ENCODE data around the gene ACOX2. TPM values are rescaled to one million over a fixed set of nuclear protein-coding genes. Genes with fewer than 3 reads are reported as not detected.
A peak's percentile ranks its signal among the peaks of the same experiment; 100 is the strongest.

Gene ACOX2
- total and polyA plus RNA-seq, 2 donors (not counting 3 experiments of a cell fraction or from before 2014, with no cell fraction given), result 1.5 to 10.5 TPM

GRCh38 chr3:58564456-58565160 is 27.6 kb upstream of the ACOX2 start:
- TF ChIP-seq EZH2 (IDR thresholded peaks at IDR 0.05; ENCODE audit: borderline replicate concordance, low read depth, low read length, severe bottlenecking), result no peak
- TF ChIP-seq POLR2A (IDR thresholded peaks at IDR 0.05; ENCODE audit: low read depth, low read length), result no peak
- peak; percentile 49 for TF ChIP-seq JUN (IDR thresholded peaks at IDR 0.05; ENCODE audit: borderline replicate concordance, insufficient read depth, insufficient read length, low read depth)
- TF ChIP-seq POLR2AphosphoS5 (IDR thresholded peaks at IDR 0.05; ENCODE audit: insufficient read depth, low read depth, low read length), result peak; percentile 53
- peak; percentile 45 for TF ChIP-seq MYC (IDR thresholded peaks at IDR 0.05; ENCODE audit: low read depth, low read length)
- peak; percentile 74 for TF ChIP-seq FOS (IDR thresholded peaks at IDR 0.05; ENCODE audit: borderline replicate concordance, insufficient read depth, low read length)
- CTCF ChIA-PET, result interaction anchor here (1.0 to 10.4 kb wide), 4 partner anchors 10 to 65 kb away, joined by 4 to 442 read pairs (median 5); partner anchors contain the start of gene FAM107A
- H3K4me1 ChIP-seq (ENCODE audit: control insufficient read depth, extremely low read depth, insufficient read depth, low read length), result peaks cover 35% of the 10 kb centered on the region
- dilution Hi-C loops (cut with MboI; ENCODE audit: extremely low pct_ligation_motif_present, low sequenced_read_pairs) (no loop called here), intact Hi-C loops (cut with micrococcal nuclease) (loop anchor here (5.0 to 10.0 kb wide), 3 partner anchors 260 to 648 kb away; no protein-coding TSS in a partner anchor)
- TSS peak; percentile 40 for BruUV-seq (replicated peaks)
- H3K36me3 ChIP-seq (ENCODE audit: control insufficient read depth in 2 of 2, extremely low read depth in 1 of 2, insufficient read depth in 2 of 2, low read length in 2 of 2), result no peaks in the 10 kb centered on the region
- H3K9ac ChIP-seq (replicated peaks; ENCODE audit: extremely low read depth, insufficient read depth, low read length), result peak overlapping the region; percentile 44
- FAIRE-seq (peak; percentile 97), DNase-seq (ENCODE audit: low read depth, low spot score) (peak; percentile 69)
- no peaks in the 10 kb centered on the region for H3K79me2 ChIP-seq (ENCODE audit: control insufficient read depth, insufficient read depth, low read length)
- H3K27ac ChIP-seq (ENCODE audit: insufficient read depth, low read depth, low read length), result peak overlapping the region; percentile 90
- H3K27me3 ChIP-seq (ENCODE audit: control insufficient read depth in 2 of 2, insufficient read depth in 2 of 2, low read length in 2 of 2), result no peaks in the 10 kb centered on the region
- peak overlapping the region; percentile 13 for H3K4me2 ChIP-seq (ENCODE audit: insufficient read depth, low read length)
- no peaks in the 10 kb centered on the region for H3K9me1 ChIP-seq (replicated peaks; ENCODE audit: control insufficient read depth, extremely low read depth, insufficient read depth, low read length)
- H4K20me1 ChIP-seq (replicated peaks; ENCODE audit: control insufficient read depth, extremely low read depth, insufficient read depth, low read length), result no peaks in the 10 kb centered on the region
- H3K9me3 ChIP-seq (replicated peaks; ENCODE audit: control insufficient read depth, insufficient read depth, low read length), result no peaks in the 10 kb centered on the region
- H3K4me3 ChIP-seq (replicated peaks in 1 of 3; ENCODE audit: insufficient read depth in 1 of 3, low read depth in 1 of 3, low read length in 3 of 3), result no peak overlapping the region
- H2AFZ ChIP-seq (ENCODE audit: low read depth, low read length), result no peak overlapping the region
- POLR2A ChIA-PET, result no interaction called here

- no peaks in the 10 kb centered on the region for H4K20me1 ChIP-seq (replicated peaks; ENCODE audit: control insufficient read depth, extremely low read depth, insufficient read depth, low read length)
- intact Hi-C loops (cut with micrococcal nuclease) (loop anchor here (5.0 to 10.0 kb wide), 3 partner anchors 261 to 648 kb away; no protein-coding TSS in a partner anchor), dilution Hi-C loops (cut with MboI; ENCODE audit: extremely low pct_ligation_motif_present, low sequenced_read_pairs) (no loop called here)
- H3K27me3 ChIP-seq (ENCODE audit: control insufficient read depth in 2 of 2, insufficient read depth in 2 of 2, low read length in 2 of 2), result no peaks in the 10 kb centered on the region
- H3K9ac ChIP-seq (replicated peaks; ENCODE audit: extremely low read depth, insufficient read depth, low read length), result peak overlapping the region; percentile 44
- peak overlapping the region; percentile 90 for H3K27ac ChIP-seq (ENCODE audit: insufficient read depth, low read depth, low read length)
- H2AFZ ChIP-seq (ENCODE audit: low read depth, low read length), result no peak overlapping the region
- CTCF ChIA-PET, result interaction anchor here (1.0 to 10.4 kb wide), 3 partner anchors 12 to 65 kb away, joined by 4 to 442 read pairs (median 6); partner anchors contain the start of gene FAM107A
- H3K9me1 ChIP-seq (replicated peaks; ENCODE audit: control insufficient read depth, extremely low read depth, insufficient read depth, low read length), result no peaks in the 10 kb centered on the region
- POLR2A ChIA-PET, result no interaction called here
- H3K36me3 ChIP-seq (ENCODE audit: control insufficient read depth in 2 of 2, extremely low read depth in 1 of 2, insufficient read depth in 2 of 2, low read length in 2 of 2), result no peaks in the 10 kb centered on the region
- no peaks in the 10 kb centered on the region for H3K79me2 ChIP-seq (ENCODE audit: control insufficient read depth, insufficient read depth, low read length)
- peak overlapping the region; percentile 14 for H3K4me2 ChIP-seq (ENCODE audit: insufficient read depth, low read length)
- no peak overlapping the region for H3K4me3 ChIP-seq (replicated peaks in 1 of 3; ENCODE audit: insufficient read depth in 1 of 3, low read depth in 1 of 3, low read length in 3 of 3)
- peak; percentile 21 for FAIRE-seq
- no TSS peak for BruUV-seq (replicated peaks)
- no peak for TF ChIP-seq GATA2 (IDR thresholded peaks at IDR 0.05; ENCODE audit: insufficient read depth, insufficient read length, low read depth, low read length)
- TF ChIP-seq MAX (IDR thresholded peaks at IDR 0.05; ENCODE audit: insufficient read depth, insufficient read length), result no peak
- no peak for TF ChIP-seq EZH2 (IDR thresholded peaks at IDR 0.05; ENCODE audit: borderline replicate concordance, low read depth, low read length, severe bottlenecking)
- no peak for TF ChIP-seq FOS (IDR thresholded peaks at IDR 0.05; ENCODE audit: borderline replicate concordance, insufficient read depth, low read length)
- TF ChIP-seq POLR2AphosphoS5 (IDR thresholded peaks at IDR 0.05; ENCODE audit: insufficient read depth, low read depth, low read length), result no peak
- no peak for TF ChIP-seq MYC (IDR thresholded peaks at IDR 0.05; ENCODE audit: low read depth, low read length)
- TF ChIP-seq POLR2A (IDR thresholded peaks at IDR 0.05; ENCODE audit: low read depth, low read length), result no peak
- no peak for TF ChIP-seq JUN (IDR thresholded peaks at IDR 0.05; ENCODE audit: borderline replicate concordance, insufficient read depth, insufficient read length, low read depth)
- no peak for TF ChIP-seq CTCF (IDR thresholded peaks at IDR 0.05; ENCODE audit: extremely low read depth in 1 of 2, insufficient read depth in 1 of 2, low read depth in 1 of 2, low read length in 2 of 2)
- peaks cover 35% of the 10 kb centered on the region for H3K4me1 ChIP-seq (ENCODE audit: control insufficient read depth, extremely low read depth, insufficient read depth, low read length)
- DNase-seq (ENCODE audit: low read depth, low spot score), result no peak
- H3K9me3 ChIP-seq (replicated peaks; ENCODE audit: control insufficient read depth, insufficient read depth, low read length), result no peaks in the 10 kb centered on the region
Observed at GRCh38 chr3:58564054-58564453, 27.1 kb upstream of the ACOX2 start.
